Measurements from ENCODE around the gene GPR31. TPM values are rescaled to one million over a fixed set of nuclear protein-coding genes. Genes with fewer than 3 reads are reported as not detected.

Gene GPR31
- polyA plus RNA-seq, 2 of the 4 experiments (the other 2 are of a cell fraction), result not detected

- Histone ChIP-seq H3K27ac (no peak overlapping the region), H3K4me1 (no peaks in the 10 kb centered on the region), H3K9me3 (no peaks in the 10 kb centered on the region), H3K4me2 (no peak overlapping the region), H3K4me3 (no peak overlapping the region)
- ChIA-PET POLR2A (no interaction called here), CTCF (interaction anchor here (1.1 to 1.5 kb wide), 2 partner anchors 20 to 387 kb away, joined by 3 to 4 read pairs; no protein-coding TSS in a partner anchor)
- TF ChIP-seq CBX2 (IDR thresholded peaks at IDR 0.05; ENCODE audit: borderline replicate concordance, low read depth) (no peak), EP300 (IDR thresholded peaks at IDR 0.05) (no peak), RARB (CRISPR knock-in tag; IDR thresholded peaks at IDR 0.05) (no peak), PHF8 (IDR thresholded peaks at IDR 0.05; ENCODE audit: borderline replicate concordance, low read depth) (no peak), HOXB5 (CRISPR knock-in tag; IDR thresholded peaks at IDR 0.05) (no peak), ZFP36 (IDR thresholded peaks at IDR 0.05; ENCODE audit: borderline replicate concordance, partially characterized antibody) (no peak)
- FAIRE-seq (no peak), DNase-seq (ENCODE audit: low read depth in 1 of 2, low spot score in 1 of 2) (no peak), ATAC-seq (no peak)
- 75% methylated on average over 5 of the region's 5 CpGs for WGBS (ENCODE audit: missing lambda C conversion rate)
Observed at GRCh38 chr6:167161851-167162467, 4.2 kb upstream of the GPR31 start.

GRCh38 chr6:167157414-167157813 is 366 bp downstream of the GPR31 start:
- H3K9me3 ChIP-seq, result no peaks in the 10 kb centered on the region
- no peak overlapping the region for H3K4me3 ChIP-seq
- H3K4me2 ChIP-seq, result no peak overlapping the region
- DNase-seq (ENCODE audit: low read depth in 1 of 2, low spot score in 1 of 2) (no peak), FAIRE-seq (no peak), ATAC-seq (no peak)
- no peak overlapping the region for H3K27ac ChIP-seq
- TF ChIP-seq FOSL2 (IDR thresholded peaks at IDR 0.05), result no peak
- no peak for TF ChIP-seq FOSL2 (CRISPR knock-in tag; IDR thresholded peaks at IDR 0.05)
- no peak for TF ChIP-seq ZSCAN20 (CRISPR knock-in tag; IDR thresholded peaks at IDR 0.05)
- TF ChIP-seq NR3C1 (IDR thresholded peaks at IDR 0.05), result no peak
- TF ChIP-seq HDAC2 (IDR thresholded peaks at IDR 0.05), result no peak
- TF ChIP-seq ZNF302 (CRISPR knock-in tag; IDR thresholded peaks at IDR 0.05), result no peak
- no peak for TF ChIP-seq FOSB (CRISPR knock-in tag; IDR thresholded peaks at IDR 0.05)
- no peak for TF ChIP-seq NPAS2 (CRISPR knock-in tag; IDR thresholded peaks at IDR 0.05; ENCODE audit: borderline replicate concordance)
- no peak for TF ChIP-seq E2F6 (IDR thresholded peaks at IDR 0.05; ENCODE audit: borderline replicate concordance, low read depth)
- no peak for TF ChIP-seq RNF2 (IDR thresholded peaks at IDR 0.05; ENCODE audit: borderline replicate concordance, low read depth)
- TF ChIP-seq PHF8 (IDR thresholded peaks at IDR 0.05; ENCODE audit: borderline replicate concordance, low read depth), result no peak
- no peak for TF ChIP-seq HOXB5 (CRISPR knock-in tag; IDR thresholded peaks at IDR 0.05)
- TF ChIP-seq MAFK (IDR thresholded peaks at IDR 0.05; ENCODE audit: partially characterized antibody), result no peak
- no peak for TF ChIP-seq KDM5A (IDR thresholded peaks at IDR 0.05)
- TF ChIP-seq EHMT2 (IDR thresholded peaks at IDR 0.05; ENCODE audit: low read depth), result no peak
- TF ChIP-seq ZFP36 (IDR thresholded peaks at IDR 0.05; ENCODE audit: borderline replicate concordance, partially characterized antibody), result no peak
- TF ChIP-seq, protein P1, sequence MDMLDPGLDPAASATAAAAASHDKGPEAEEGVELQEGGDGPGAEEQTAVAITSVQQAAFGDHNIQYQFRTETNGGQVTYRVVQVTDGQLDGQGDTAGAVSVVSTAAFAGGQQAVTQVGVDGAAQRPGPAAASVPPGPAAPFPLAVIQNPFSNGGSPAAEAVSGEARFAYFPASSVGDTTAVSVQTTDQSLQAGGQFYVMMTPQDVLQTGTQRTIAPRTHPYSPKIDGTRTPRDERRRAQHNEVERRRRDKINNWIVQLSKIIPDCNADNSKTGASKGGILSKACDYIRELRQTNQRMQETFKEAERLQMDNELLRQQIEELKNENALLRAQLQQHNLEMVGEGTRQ (IDR thresholded peaks at IDR 0.05), result no peak
- no peak for TF ChIP-seq GATA3 (IDR thresholded peaks at IDR 0.05; ENCODE audit: borderline replicate concordance)
- TF ChIP-seq, protein P2, sequence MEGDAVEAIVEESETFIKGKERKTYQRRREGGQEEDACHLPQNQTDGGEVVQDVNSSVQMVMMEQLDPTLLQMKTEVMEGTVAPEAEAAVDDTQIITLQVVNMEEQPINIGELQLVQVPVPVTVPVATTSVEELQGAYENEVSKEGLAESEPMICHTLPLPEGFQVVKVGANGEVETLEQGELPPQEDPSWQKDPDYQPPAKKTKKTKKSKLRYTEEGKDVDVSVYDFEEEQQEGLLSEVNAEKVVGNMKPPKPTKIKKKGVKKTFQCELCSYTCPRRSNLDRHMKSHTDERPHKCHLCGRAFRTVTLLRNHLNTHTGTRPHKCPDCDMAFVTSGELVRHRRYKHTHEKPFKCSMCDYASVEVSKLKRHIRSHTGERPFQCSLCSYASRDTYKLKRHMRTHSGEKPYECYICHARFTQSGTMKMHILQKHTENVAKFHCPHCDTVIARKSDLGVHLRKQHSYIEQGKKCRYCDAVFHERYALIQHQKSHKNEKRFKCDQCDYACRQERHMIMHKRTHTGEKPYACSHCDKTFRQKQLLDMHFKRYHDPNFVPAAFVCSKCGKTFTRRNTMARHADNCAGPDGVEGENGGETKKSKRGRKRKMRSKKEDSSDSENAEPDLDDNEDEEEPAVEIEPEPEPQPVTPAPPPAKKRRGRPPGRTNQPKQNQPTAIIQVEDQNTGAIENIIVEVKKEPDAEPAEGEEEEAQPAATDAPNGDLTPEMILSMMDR (IDR thresholded peaks at IDR 0.05), result no peak
- WGBS (ENCODE audit: missing lambda C conversion rate), result 27% methylated on average over 5 of the region's 19 CpGs
- no peaks in the 10 kb centered on the region for H3K4me1 ChIP-seq
- ChIA-PET CTCF (interaction anchor here (1.3 kb wide), 1 partner anchor 16 kb away, joined by 3 read pairs; no protein-coding TSS in a partner anchor), POLR2A (no interaction called here)

All from A549 (cell line).